OCI-LY3 (cell line): ENCODE measurements around the gene ARHGAP27.

ENCODE experiments used
- EZH2phosphoT487 ChIP-seq: fragments of 200-600 bp; shearing (Covaris generic); IDR thresholded peaks from 2 replicates; pipeline ENCODE4 v1.6.1; 2018; ENCODE audit warnings: antibody characterized with exemption, mixed run types, low read depth
- TF ChIP-seq, protein P1 (sequence below): fragments of 200-600, 300-600 bp; sonication (generic); IDR thresholded peaks from 2 replicates; pipeline ENCODE4 v1.5.1; 2014; ENCODE audit warnings: antibody characterized with exemption, low read length, low read depth

DNA sequence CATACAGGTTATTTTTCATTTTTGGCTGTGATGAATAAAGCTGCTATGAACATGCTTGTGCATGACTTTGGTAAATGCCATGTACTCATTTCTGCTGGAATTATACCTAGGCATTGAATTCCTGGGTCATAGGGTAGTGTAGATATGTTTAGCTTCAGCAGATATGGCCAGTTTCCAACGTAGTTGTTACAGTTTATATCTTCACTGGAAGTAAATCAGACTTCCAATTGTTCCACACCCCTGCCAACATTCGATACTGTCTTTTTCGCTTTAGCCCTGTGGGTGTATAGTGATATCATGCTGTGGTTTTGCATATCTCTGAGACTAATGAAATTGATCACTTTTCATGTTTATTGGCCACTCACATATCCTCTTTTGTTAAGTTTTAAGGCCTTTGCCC is 50.4 kb downstream of the ARHGAP27 start:
- TF ChIP-seq, protein P1, sequence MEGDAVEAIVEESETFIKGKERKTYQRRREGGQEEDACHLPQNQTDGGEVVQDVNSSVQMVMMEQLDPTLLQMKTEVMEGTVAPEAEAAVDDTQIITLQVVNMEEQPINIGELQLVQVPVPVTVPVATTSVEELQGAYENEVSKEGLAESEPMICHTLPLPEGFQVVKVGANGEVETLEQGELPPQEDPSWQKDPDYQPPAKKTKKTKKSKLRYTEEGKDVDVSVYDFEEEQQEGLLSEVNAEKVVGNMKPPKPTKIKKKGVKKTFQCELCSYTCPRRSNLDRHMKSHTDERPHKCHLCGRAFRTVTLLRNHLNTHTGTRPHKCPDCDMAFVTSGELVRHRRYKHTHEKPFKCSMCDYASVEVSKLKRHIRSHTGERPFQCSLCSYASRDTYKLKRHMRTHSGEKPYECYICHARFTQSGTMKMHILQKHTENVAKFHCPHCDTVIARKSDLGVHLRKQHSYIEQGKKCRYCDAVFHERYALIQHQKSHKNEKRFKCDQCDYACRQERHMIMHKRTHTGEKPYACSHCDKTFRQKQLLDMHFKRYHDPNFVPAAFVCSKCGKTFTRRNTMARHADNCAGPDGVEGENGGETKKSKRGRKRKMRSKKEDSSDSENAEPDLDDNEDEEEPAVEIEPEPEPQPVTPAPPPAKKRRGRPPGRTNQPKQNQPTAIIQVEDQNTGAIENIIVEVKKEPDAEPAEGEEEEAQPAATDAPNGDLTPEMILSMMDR: no peak
- TF ChIP-seq EZH2phosphoT487: no peak
